Neural progenitor cell (in vitro differentiated cells): Measurements from ENCODE around the gene ANKRD7. TPM values are rescaled to one million over a fixed set of nuclear protein-coding genes. Genes with fewer than 3 reads are reported as not detected.

ENCODE experiments used
- DNase-seq: peaks from one replicate; pipeline ENCODE4 v3.0.0-alpha.2; 2016; ENCODE audit warnings: low spot score
- H2AFZ ChIP-seq: fragments of 200-600 bp; sonication (generic); replicated peaks from 2 replicates; pipeline ENCODE4 v1.6.1; 2016; ENCODE audit warnings: antibody characterized with exemption
- H3F3A ChIP-seq: fragments of 200-600 bp; sonication (generic); 2 replicates; pipeline ENCODE4 v1.6.1; 2016; ENCODE audit warnings: antibody characterized with exemption, low read depth
- H3K27ac ChIP-seq: fragments of 200-600 bp; sonication (generic); 2 replicates; pipeline ENCODE4 v1.5.1; 2016; ENCODE audit warnings: mild to moderate bottlenecking
- H3K27me3 ChIP-seq: fragments of 200-600 bp; sonication (generic); 2 replicates; pipeline ENCODE4 v1.6.1; 2016; ENCODE audit warnings: mild to moderate bottlenecking, moderate library complexity
- H3K36me3 ChIP-seq: fragments of 200-600 bp; sonication (generic); 2 replicates; pipeline ENCODE4 v1.5.1; 2016
- H3K4me1 ChIP-seq: fragments of 200-600 bp; sonication (generic); 2 replicates; pipeline ENCODE4 v1.6.1; 2016; ENCODE audit warnings: mixed run types
- H3K4me2 ChIP-seq: fragments of 200-600 bp; sonication (generic); 2 replicates; pipeline ENCODE4 v1.6.1; 2016
- H3K4me3 ChIP-seq: fragments of 200-600 bp; sonication (generic); 2 replicates; pipeline ENCODE4 v1.5.1; 2016
- H3K79me2 ChIP-seq: fragments of 200-600 bp; sonication (generic); 2 replicates; pipeline ENCODE4 v1.6.1; 2016; ENCODE audit warnings: low read depth
- H3K9ac ChIP-seq: fragments of 200-600 bp; sonication (generic); 2 replicates; pipeline ENCODE4 v1.6.1; 2016
- H3K9me3 ChIP-seq: fragments of 200-600 bp; sonication (generic); 2 replicates; pipeline ENCODE4 v1.5.1; 2016; ENCODE audit warnings: low read depth
- H4K20me1 ChIP-seq: fragments of 200-600 bp; sonication (generic); 2 replicates; pipeline ENCODE4 v1.6.1; 2016; ENCODE audit warnings: low read depth
- H3K27ac Mint-ChIP-seq: 3 replicates; pipeline ENCODE4 v1.8.0; 2021; ENCODE audit warnings: mixed read lengths
- H3K27me3 Mint-ChIP-seq: 2 replicates; pipeline ENCODE4 v1.8.0; 2022; ENCODE audit warnings: low read depth, mild to moderate bottlenecking, inconsistent platforms, moderate library complexity, mixed read lengths; ENCODE audit not compliant: insufficient read depth
- H3K36me3 Mint-ChIP-seq: 3 replicates; pipeline ENCODE4 v1.8.0; 2021; ENCODE audit warnings: mixed read lengths
- H3K4me1 Mint-ChIP-seq: 3 replicates; pipeline ENCODE4 v1.8.0; 2021; ENCODE audit warnings: mixed read lengths
- H3K4me3 Mint-ChIP-seq: 3 replicates; pipeline ENCODE4 v1.8.0; 2021; ENCODE audit warnings: mild to moderate bottlenecking, moderate library complexity, mixed read lengths
- H3K9me3 Mint-ChIP-seq: 3 replicates; pipeline ENCODE4 v1.8.0; 2020; ENCODE audit warnings: mixed read lengths
- EZH2 ChIP-seq: fragments of 200-600 bp; sonication (generic); IDR thresholded peaks from 2 replicates; pipeline ENCODE4 v1.6.1; 2017; ENCODE audit warnings: antibody characterized with exemption, mild to moderate bottlenecking, moderate library complexity
- EZH2phosphoT487 ChIP-seq: fragments of 200-600 bp; sonication (generic); IDR thresholded peaks from 2 replicates; pipeline ENCODE4 v1.6.1; 2017; ENCODE audit warnings: antibody characterized with exemption
- total RNA-seq: library from RNA; depleted of rRNA; stranded (reverse); fragments of >200 nt; gene quantifications from 2 replicates; pipeline ENCODE4 v1.2.3, GENCODE V29; 2015; ENCODE audit warnings: low replicate concordance
- TF ChIP-seq, protein P1 (sequence below): fragments of 200-600 bp; sonication (generic); IDR thresholded peaks from 2 replicates; pipeline ENCODE4 v1.5.1; 2017; ENCODE audit warnings: antibody characterized with exemption, mild to moderate bottlenecking

Gene ANKRD7
- total RNA-seq, 1 donor from 2014 or later = not detected

DNA sequence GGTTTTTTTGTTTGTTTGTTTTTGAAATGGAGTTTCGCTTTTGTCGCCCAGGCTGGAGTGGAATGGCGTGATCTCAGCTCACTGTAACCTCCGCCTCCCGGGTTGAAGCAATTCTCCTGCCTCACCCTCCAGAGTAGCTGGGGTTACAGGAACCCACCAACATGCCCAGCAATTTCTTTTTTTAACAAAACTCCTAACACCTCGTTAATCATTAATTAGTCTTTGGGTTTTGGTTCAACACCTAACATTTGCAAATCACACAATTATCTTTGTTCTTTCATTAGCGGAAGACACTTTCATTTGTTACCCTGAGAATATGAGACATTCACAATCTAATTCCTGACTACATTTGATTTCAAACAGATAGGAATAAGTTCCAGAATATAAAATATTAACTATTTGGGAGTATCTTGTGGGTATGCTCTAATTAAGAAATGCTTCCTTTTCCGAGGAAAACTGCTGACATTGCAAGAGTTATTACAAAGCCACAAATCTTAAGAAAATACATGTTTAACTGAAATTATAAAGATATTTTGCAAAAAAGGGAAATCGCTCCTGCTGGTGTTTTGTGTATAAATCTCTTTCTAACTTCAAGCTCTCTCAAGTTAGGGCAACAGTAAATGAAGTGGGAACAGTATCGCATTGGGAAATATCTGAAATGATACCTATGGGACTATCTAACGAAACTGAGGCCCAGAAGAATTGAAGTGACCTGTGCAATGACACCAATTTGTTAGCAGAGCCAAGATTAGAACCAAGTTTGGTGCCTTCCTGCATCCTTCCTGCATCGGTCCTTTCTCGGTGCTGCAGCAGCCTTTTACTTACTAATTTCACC lies 41.7 kb upstream of the ANKRD7 start:
- H4K20me1 ChIP-seq = peaks cover 24% of the 10 kb centered on the region
- H3K27me3 ChIP-seq = no peaks in the 10 kb centered on the region
- H3K4me3 ChIP-seq = peak overlapping the region; percentile 95
- peaks cover 51% of the 10 kb centered on the region for H3K79me2 ChIP-seq
- H3K4me1 ChIP-seq = peaks cover 26% of the 10 kb centered on the region
- H2AFZ ChIP-seq = no peak overlapping the region
- peak overlapping the region; percentile 90 for H3K9ac ChIP-seq
- H3K36me3 ChIP-seq = peaks cover 25% of the 10 kb centered on the region
- H3K9me3 ChIP-seq = no peaks in the 10 kb centered on the region
- peak overlapping the region; percentile 89 for H3K4me2 ChIP-seq
- no peaks in the 10 kb centered on the region for H3K9me3 Mint-ChIP-seq
- no peaks in the 10 kb centered on the region for H3F3A ChIP-seq
- no peak for DNase-seq
- H3K4me3 Mint-ChIP-seq = peak overlapping the region; percentile 96
- peak overlapping the region; percentile 98 for H3K27ac Mint-ChIP-seq
- H3K27me3 Mint-ChIP-seq = no peaks in the 10 kb centered on the region
- TF ChIP-seq EZH2 (no peak), EZH2phosphoT487 (no peak)
- TF ChIP-seq, protein P1, sequence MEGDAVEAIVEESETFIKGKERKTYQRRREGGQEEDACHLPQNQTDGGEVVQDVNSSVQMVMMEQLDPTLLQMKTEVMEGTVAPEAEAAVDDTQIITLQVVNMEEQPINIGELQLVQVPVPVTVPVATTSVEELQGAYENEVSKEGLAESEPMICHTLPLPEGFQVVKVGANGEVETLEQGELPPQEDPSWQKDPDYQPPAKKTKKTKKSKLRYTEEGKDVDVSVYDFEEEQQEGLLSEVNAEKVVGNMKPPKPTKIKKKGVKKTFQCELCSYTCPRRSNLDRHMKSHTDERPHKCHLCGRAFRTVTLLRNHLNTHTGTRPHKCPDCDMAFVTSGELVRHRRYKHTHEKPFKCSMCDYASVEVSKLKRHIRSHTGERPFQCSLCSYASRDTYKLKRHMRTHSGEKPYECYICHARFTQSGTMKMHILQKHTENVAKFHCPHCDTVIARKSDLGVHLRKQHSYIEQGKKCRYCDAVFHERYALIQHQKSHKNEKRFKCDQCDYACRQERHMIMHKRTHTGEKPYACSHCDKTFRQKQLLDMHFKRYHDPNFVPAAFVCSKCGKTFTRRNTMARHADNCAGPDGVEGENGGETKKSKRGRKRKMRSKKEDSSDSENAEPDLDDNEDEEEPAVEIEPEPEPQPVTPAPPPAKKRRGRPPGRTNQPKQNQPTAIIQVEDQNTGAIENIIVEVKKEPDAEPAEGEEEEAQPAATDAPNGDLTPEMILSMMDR = no peak
- peaks cover 33% of the 10 kb centered on the region for H3K4me1 Mint-ChIP-seq
- peaks cover 3% of the 10 kb centered on the region for H3K36me3 Mint-ChIP-seq
- no peak overlapping the region for H3K27ac ChIP-seq

DNA sequence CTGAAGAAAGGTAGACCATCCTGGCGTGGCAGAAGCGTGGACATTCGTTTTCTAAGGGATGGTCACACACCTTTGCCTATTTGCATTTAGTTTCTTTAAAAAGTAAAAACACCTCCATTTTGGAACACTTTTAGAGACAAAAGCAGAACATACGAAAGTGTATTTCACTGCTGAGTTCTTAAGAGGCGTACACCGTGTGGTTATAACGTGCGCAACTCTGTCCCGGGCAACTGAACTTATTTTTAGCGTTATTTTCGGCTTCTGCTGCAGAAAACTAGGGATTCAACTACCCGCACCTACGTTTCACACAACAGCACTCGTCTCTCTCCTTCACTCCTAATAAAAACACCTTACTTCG lies 41.1 kb upstream of the ANKRD7 start:
- Histone ChIP-seq H3K36me3 (peaks cover 29% of the 10 kb centered on the region), H3K27ac (peak overlapping the region; percentile 53), H3F3A (no peaks in the 10 kb centered on the region), H3K4me1 (peaks cover 26% of the 10 kb centered on the region), H3K4me3 (peak overlapping the region; percentile 95), H3K9me3 (no peaks in the 10 kb centered on the region), H3K9ac (peak overlapping the region; percentile 90), H2AFZ (peak overlapping the region; percentile 71), H3K79me2 (peaks cover 57% of the 10 kb centered on the region), H3K4me2 (peak overlapping the region; percentile 89), H4K20me1 (peaks cover 24% of the 10 kb centered on the region), H3K27me3 (no peaks in the 10 kb centered on the region)
- Mint-ChIP-seq H3K9me3 (no peaks in the 10 kb centered on the region), H3K27ac (peak overlapping the region; percentile 98), H3K4me3 (peak overlapping the region; percentile 96), H3K4me1 (peaks cover 33% of the 10 kb centered on the region), H3K27me3 (no peaks in the 10 kb centered on the region), H3K36me3 (peaks cover 6% of the 10 kb centered on the region)
- TF ChIP-seq EZH2phosphoT487 (no peak), EZH2 (no peak)
- TF ChIP-seq, protein P1 = no peak
- DNase-seq = no peak

- peak within 1 kb of the TSS; percentile 86 for H3K27ac ChIP-seq
- Mint-ChIP-seq H3K9me3 (no peaks in the 10 kb centered on the region), H3K4me1 (peaks cover 33% of the 10 kb centered on the region), H3K4me3 (peak within 1 kb of the TSS; percentile 96), H3K27ac (peak within 1 kb of the TSS; percentile 98), H3K36me3 (peaks cover 6% of the 10 kb centered on the region), H3K27me3 (no peaks in the 10 kb centered on the region)
- peaks cover 58% of the 10 kb centered on the region for H3K79me2 ChIP-seq
- H3K9ac ChIP-seq = peak within 1 kb of the TSS; percentile 92
- peak within 1 kb of the TSS; percentile 89 for H3K4me2 ChIP-seq
- peak within 1 kb of the TSS; percentile 71 for H2AFZ ChIP-seq
- TF ChIP-seq EZH2 (no peak), EZH2phosphoT487 (peak; percentile 47)
- TF ChIP-seq, protein P1 = no peak
- H4K20me1 ChIP-seq = peaks cover 24% of the 10 kb centered on the region
- DNase-seq = peak; percentile 98
- peaks cover 26% of the 10 kb centered on the region for H3K4me1 ChIP-seq
- peaks cover 31% of the 10 kb centered on the region for H3K36me3 ChIP-seq
- H3F3A ChIP-seq = no peaks in the 10 kb centered on the region
- H3K4me3 ChIP-seq = peak within 1 kb of the TSS; percentile 95
- H3K9me3 ChIP-seq = no peaks in the 10 kb centered on the region
- H3K27me3 ChIP-seq = no peaks in the 10 kb centered on the region
Measured at GRCh38 chr7:118183786-118184564, 40.5 kb upstream of the ANKRD7 start, which contains the start of gene LSM8. Gene LSM8 (plus strand): TSS chr7:118184164. CDS start chr7:118184224, 60 bp downstream.
